HG03103 (cell line): ENCODE results near the gene TRAF3.
"Not testable (repeated sequence)": the region's sequence is repeated elsewhere in the genome, so short reads cannot be mapped to it uniquely, and the experiment has no call there.

Experiments used
- ATAC-seq: cut with Tn5 transposase; IDR thresholded peaks from one replicate; pipeline ENCODE4 v1.9.1; 2021; ENCODE audit warnings: low read depth; ENCODE audit not compliant: unreplicated experiment

Gene TRAF3

DNA sequence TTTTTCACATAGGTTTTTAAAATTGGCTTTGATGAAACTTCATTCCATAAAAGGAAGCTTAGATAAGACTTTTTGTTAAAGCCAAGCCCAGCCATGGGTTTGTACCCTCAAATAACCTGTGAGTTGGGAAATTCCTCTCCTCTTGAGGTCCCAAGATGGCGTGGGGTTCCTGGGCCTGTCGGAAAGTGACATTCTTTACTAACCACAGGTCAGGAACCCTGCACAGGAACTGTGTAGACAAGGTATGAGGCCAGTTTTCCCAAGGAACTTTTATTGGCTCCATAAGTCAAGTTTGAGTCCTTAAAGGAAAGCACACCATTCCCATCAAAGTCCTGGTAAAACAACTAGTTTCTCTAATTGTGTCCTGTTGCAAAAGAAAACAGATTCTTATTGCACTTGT, 80.2 kb downstream of the TRAF3 start:
- no peak for ATAC-seq

- no peak for ATAC-seq
Measured at GRCh38 chr14:102859911-102860310, 82.7 kb downstream of the TRAF3 start.

DNA sequence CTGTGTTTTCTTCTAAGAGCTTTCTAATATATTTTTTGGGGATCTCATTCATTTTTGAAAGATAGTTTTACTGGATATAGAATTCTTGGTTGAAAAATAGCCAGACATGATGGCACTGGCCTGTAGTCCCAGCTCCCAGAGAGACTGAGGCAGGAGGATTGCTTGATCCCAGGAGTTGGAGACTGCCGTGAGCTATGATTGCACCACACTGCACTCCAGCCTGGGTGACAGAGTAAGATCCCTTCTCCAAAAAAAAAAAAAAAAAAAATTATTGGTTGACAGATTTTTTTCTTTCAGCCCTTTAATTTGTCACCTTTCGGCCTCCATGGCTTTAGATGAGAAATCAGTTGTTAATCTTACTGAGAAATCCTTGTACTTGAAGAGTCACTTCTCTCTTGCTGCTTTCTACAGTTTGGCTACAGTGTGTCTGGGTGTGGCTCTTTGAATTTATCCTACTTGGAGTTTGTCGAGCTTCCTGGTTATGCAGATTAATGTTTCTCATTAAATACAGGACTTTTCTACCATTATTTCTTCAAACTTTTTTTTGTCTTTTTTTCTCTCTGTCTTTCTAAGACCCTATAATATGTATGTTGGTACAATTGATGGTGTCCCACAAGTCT, 85.0 kb downstream of the TRAF3 start:
- no peak for ATAC-seq

GRCh38 chr14:102863381-102863780, 86.1 kb downstream of the TRAF3 start:
- ATAC-seq: no peak

DNA sequence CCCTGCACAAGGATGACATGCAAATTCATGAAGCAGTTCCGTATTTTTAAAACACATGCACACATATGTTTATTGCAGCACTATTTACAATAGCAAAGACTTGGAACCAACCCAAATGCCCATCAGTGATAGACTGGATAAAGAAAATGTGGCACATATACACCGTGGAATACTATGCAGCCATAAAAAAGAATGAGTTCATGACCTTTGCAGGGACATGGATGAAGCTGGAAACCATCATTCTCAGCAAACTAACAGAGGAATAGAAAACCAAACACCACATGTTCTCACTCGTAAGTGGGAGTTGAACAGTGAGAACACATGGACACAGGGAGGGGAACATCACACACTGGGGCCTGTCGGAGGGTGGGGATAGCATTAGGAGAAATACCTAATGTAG, 88.7 kb downstream of the TRAF3 start:
- ATAC-seq: not testable (repeated sequence)

DNA sequence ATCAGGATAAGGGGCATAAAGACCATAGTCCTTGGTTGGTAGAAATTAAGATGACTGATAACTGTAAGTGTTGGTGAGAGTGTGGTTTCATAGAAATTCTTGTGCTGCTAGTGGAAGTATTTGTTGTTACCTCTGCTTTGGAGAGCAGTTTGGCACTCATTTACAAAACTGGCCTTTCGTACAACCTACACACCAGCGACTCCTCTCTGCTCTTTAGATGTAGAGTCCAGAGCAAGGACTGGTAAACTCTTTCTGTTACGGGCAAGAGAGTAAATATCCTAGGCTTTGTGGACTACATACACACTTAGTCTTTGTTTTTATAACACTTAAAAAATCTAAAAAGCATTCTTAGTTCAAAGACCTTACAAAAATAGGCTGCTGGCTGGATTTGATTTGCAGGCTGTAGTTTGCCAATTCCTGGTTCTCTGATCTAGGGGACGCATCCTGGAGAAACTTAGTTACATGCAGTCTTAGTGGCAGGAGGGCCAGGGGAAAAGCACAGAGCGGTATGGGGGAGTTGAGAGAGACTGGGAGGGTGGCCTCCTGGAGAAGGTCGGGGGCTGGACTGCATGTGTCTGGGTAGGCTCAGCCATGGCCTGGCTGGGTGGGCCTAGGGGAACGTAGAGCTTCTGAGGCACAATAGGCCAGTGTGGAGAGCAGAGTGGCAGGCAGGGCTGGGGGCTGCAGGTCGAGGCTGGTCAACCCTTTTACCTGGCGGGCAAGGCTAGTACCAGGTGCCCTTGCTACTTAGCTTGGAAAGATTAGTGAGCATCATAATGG, 89.9 kb downstream of the TRAF3 start:
- ATAC-seq: no peak

DNA sequence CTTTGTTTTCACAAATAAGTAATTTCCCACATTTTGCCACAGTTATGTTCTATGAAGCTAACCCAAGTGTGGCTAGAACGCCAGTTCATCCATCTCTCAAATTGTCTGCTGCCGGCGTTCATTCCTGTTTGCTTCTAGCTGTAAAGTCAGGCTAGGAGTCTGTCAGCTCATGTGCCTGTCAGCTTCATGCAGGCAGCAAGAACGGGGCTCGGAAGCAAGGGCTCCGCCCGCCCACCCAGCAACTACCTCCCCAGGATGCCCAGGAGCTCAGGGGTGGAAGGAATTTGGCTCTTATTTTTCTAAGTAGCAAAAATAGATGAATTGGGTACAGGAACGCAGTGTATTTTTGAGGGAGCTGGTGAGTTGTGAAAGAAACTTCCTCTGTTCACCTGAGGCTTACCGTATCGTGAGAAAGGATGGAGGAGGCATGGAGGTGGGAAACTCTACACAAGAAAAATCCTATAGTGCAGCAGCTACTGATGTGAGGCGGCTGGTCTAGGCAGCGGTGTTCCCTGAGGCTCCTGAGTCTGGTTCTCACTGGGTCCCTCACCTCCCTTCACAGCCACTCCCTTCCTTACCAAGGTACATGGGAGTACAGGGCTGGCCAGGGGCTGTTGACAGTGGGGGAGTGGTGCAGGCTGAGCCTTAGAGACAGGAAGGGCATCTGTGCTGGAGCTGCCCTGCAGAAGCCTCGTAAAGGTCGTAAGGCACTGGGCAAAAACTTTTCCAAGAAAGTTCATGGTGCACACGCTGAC, 90.8 kb downstream of the TRAF3 start:
- ATAC-seq: no peak

DNA sequence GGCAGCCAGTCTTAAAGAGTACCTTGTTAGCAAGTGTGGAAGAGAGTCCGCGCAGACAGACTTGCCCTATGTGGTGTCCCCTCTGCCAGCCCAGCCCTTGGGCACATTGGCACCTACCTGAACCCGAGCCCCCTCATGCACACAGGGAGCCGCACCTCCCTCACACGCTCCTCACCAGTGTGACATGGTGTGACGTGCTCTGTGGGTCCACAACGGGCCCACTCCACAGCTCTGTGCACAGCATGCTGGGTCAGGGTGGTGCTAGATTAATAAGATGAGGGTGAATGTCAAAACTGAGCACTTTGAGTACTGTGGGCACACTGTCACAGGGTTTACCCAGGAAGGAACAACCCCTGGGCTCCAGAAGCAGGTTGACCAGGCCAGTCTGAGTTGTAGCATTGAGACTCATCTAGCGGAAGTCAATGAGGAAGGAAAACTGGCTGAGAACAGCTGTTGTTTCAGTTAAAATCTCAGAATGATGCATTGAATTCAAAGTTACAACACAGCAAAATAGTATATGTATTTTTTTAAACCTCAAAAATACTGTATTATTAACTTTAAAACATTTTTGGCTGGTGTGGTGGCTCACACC, 91.8 kb downstream of the TRAF3 start:
- ATAC-seq: no peak

DNA sequence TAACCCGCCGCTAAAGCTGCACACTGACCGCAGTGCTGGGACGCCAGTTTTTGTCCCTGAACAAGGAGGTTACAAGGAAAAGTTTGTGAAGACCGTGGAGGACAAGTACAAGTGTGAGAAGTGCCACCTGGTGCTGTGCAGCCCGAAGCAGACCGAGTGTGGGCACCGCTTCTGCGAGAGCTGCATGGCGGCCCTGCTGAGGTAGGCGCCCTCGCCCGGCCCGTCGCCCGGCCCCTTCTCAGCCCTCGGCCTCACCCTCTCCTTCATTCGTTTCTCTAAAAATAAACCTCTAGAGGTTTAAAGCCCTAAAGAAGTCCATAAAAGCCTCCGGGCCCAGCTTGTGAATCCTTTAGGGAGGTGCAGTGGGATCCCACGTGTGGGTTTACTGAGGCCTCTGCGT, 93.0 kb downstream of the TRAF3 start:
- no peak for ATAC-seq

DNA sequence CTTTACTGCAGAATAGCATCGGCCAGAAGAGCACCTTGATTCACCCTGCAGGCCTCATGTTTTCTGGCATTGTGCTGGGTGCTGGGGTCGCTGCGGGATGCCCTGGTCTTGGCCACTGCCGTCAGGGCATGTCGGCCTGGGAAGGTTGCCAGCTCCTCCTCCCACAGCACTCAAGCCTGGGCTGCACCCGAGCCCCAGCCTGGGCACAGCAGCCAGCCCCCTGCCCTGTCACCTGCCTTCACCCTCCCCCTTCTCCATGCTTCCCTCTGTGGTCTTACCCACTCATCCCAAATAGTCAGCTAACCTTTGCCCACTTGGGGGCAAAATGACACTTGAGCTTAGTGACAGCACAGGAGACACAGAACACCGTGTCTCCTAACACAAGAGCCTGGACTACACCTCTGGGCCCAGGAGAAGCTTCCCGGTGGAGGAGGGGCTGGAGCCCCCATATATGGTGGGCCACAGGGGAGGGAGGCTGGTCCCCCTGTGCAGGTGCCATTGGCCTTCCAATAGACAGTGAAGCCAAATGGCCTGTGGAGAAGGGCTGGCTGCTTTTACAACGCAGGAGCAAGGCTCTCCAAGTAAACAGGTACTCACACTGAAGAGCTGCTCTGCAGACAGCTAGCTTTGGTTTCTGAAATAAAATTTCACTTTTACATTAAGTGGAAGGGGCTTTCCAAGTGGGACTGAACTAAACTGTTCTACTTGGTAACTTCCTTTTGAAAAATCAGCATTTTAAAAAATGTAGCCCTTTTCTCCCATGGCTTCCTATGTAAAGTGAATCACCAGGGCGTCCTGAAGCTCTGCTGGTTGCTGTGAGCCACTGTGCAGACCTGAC, 94.0 kb downstream of the TRAF3 start:
- no peak for ATAC-seq

DNA sequence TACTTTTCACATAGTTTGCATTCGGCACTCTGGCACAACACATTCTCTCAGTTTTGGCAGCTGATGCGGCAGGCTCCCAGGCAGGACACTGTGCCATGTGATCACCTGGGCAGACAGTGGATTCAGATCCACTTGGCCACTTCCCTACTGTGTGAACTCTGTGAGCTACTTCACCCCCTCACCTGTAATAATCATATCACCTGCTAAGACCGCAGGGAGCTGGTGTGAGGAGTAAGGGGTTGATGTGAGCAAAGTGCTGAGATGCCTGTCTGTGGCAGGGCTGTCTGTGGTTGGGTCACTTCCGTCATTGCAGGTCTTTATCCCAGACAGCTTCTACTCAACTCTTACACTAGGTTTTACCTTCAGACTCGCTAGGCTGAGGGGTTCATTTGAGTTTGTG, 94.8 kb downstream of the TRAF3 start:
- no peak for ATAC-seq

- no peak for ATAC-seq
Measured at GRCh38 chr14:102873131-102873530, 95.9 kb downstream of the TRAF3 start.

DNA sequence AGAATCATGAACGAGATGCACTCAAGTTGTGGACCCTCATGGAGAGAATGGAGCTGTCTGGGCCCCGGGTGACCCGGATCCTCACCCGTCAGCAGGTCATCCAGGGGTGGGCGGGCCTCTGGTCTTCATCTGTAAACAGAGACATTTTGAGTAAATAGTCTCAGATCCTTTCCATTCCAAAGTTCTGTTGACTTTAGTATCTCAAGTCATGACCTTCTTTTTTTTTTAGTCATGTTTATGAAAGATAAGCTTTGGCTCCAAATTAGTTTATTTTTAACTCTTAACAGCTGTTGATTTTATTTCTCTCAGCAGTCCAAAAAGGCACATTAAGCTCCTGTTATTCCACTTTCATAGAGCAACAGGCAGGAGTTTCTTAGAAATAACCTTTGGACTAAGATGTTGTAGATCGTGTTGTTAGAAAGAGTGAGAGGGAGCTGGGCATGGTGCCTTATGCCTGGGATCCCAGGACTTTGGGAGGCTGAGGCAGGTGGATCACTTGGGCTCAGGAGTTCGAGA, 96.4 kb downstream of the TRAF3 start:
- ATAC-seq: no peak

DNA sequence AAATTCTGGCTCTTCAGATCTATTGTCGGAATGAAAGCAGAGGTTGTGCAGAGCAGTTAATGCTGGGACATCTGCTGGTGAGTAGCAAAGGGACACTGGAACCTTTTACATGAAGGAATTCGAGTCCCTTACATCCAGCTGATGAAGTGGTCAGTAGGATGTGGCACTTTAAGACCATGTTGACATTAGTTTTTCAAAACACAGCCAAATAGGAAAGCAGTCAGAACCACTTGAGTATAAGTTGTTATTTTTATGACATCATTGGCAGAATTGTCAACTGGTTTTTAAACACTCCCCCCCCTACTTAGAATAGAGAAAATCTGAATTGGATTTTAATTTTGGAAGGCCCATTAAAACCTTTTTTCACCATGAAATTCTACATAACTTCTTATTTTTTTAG, 98.4 kb downstream of the TRAF3 start:
- no peak for ATAC-seq

DNA sequence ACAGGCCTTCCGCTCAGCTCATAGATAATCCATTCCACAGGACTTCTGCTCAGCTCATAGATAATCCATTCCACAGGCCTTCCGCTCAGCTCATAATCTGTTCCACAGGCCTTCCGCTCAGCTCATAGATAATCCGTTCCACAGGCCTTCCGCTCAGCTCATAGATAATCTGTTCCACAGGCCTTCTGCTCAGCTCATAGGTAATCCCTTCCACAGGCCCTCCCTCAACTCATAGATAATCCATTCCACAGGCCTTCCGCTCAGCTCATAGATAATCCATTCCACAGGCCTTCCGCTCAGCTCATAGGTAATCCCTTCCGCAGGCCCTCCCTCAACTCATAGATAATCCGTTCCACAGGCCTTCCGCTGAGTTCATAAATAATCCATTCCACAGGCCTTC, 100.3 kb downstream of the TRAF3 start:
- not testable (repeated sequence) for ATAC-seq

DNA sequence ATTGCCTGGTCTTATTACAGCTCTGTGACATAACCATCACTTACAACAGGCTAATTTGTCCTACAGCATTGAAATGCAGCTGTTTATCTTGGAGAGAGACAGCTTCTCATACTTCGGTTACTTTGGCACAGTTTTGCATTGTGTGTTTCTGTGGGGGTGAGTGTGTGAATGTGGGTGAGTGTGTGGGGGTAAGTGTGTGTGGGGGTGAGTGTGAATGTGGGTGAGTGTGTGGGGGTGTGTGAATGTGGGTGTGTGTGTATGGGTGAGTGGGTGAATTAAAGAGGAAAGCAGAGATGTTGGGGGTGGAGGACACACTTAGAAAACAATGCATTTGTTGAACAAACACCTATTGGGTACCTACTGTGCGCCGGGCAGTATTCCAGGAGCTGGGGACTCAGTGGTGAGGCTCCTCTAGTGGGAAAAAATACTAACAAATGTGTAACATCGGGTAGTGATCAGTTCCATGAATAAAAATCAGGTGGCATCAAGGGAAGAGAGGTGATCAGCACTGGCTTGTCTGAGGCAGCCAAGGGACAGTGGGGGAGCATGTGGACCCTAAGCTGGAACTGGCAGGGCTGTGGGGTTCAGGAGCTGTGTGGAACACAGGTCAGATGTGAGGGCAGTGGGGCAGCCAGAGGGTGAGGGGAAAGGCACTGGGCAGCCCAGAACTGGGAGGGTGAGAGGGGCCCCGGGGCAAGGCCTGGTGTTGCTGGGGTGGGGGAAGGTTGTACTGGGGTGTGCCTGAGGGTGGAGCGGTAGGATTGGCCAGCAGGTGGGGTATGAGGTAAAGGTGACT, 101.1 kb downstream of the TRAF3 start:
- ATAC-seq: no peak

- no peak for ATAC-seq
Measured at GRCh38 chr14:102878970-102879460, 101.8 kb downstream of the TRAF3 start.

DNA sequence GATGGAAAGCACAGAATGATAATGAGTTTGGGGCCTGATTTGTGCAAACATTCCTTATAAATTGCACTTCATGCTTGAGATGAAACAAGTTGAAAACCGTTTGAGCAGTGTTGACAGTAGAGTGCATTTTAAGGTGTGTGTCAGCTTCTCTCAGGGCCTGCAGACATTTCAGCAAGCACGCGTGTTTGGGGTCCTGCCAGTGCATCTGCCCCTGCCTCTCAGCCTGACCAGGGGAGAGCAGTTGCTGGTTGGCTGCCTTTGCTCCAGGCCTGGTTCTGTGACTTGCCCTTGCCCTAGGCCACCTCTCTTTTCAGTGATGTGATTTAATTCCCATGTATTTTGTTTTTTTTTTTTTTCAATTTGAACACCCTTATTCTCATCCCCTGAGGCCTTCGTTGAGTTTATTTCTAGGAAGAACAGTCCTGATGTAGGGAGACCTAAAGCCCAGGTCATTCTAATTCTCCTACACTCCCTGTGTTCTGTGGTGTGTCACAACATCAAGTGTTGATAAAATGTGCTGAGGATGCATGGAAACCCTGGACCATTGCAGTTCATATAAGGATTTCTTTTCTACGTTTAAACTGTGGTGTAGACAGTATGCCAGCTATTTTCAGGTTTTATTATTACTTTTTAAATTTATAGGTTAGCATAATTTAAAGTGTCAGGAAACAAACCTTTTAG, 105.1 kb downstream of the TRAF3 start:
- no peak for ATAC-seq

DNA sequence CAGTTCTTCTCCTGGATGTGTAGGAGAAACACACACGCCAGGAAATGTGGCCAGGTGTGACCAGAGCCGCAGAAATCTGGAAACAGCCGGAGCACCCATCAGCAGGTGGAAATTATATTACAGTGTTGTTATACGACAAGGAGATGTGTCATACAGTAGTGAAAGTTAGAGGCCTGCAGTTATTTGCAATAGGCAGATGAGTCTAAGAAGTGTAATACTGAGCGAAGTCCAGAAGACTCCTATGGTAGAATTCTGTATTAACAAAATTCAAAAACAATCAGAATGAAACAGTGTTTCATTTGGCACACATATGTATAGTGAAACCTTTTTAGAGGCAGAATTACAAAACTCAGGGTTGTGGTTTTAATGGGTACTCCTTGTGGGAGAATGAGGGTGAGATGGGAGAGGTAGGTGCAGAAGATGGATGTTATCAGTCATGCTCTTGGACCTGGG, 105.9 kb downstream of the TRAF3 start:
- no peak for ATAC-seq
